ENCODE results near the gene MYO1B.
A peak's percentile ranks its signal among the peaks of the same experiment; 100 is the strongest.

MYO1B gene

DNA sequence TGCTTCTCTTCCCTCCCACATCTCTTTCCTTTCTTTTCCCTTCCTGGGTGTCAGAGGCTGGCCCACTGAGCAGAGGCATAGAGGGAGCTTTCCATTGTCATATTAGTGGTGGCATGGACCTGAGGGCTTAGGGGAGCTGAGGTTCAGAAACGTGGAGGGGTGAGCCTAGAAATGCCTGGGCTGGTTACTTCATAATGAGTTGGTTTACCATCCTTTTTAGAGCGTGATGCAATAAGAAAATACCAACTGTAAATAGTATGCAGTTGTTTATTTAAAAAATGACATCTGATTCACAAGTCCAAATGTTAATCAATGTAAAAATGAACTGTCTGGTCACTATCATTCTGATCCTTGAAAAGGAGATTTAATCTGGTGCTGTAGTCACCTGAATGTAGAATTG is 46.3 kb downstream of the MYO1B start:
- H3K27ac ChIP-seq: peak overlapping the region; percentile 25
- no peak for DNase-seq (ENCODE audit: low read depth, low spot score)

DNA sequence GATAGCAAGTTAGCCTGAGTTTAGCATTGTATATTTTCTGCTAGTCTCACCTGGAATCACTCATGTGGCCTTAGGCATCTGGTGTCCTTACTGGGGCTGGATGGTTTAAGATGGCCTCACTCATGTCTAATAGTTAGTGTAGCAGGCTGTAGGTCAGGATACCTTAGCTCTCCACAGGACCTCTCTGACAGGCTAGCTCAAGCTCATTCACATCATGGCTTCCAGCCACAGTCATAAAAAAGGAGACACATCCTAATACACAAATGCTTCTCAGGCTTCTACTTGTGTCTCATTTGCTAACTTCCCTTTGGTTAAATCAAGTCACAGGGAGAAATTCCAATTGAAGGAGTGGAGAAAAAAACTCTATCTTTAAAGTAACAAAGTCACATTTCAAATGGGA is 47.7 kb downstream of the MYO1B start:
- no peak for DNase-seq (ENCODE audit: low read depth, low spot score)
- H3K27ac ChIP-seq: no peak overlapping the region

DNA sequence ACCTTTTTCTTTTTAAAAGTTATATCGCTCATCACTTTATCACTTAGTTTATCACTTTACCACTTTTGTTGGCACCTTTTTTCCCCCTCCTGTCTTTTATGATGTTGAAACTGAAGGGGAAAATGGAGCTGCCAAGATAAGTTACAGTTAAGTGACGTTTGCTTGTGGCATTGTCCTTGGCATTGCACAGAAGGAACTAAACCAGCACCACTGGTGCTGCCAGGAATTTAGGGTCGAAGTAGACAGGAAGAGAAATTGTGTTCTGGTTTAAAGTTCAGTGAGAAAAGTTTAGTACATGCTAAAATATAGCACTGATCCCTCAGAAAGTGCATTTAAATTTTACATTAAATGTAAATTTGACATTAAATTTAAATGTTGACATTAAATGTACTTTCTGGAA is 49.9 kb downstream of the MYO1B start:
- no peak for DNase-seq (ENCODE audit: low read depth, low spot score)
- H3K27ac ChIP-seq: peak overlapping the region; percentile 2

DNA sequence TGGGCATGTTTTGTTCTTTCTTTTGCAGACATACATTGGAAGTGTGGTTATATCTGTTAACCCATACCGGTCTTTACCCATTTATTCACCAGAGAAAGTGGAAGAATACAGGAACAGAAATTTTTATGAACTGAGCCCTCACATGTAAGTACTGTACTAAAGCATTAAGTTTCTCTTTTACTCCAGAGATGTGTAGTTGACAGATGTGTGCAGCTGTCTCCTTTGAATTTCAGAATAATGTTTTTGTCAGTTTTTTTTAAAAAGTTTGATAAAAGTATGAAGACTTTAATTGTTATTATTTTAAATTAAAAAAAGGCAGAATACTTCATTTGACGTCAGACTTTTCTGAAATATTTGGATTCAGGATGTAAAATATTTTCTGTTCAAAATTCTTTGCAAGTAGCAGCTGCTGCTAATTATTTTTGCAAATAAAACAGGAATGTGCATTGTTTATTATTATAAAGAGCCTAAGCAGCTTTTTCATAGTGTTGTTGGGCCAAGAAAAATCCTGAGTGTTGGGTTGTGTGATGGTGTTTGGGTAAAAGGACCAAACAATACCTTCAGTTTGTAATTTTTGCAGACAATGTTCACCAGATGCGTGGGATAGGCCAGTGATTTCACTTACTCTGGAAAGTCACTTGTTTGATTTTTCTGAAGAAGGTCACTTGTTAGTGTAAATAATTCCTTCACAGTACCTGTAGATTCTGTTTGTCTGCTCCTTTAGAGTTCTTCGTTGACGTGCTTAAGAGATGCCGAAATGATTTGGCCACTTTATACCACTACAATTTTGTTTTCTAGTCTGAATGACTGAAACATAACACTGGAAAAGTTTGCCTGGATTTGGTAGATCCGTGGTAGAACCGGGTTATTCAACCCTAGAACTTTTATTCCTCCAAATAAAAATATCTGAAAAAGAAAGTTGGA is 51.1 kb downstream of the MYO1B start:
- no peak for DNase-seq (ENCODE audit: low read depth, low spot score)

DNA sequence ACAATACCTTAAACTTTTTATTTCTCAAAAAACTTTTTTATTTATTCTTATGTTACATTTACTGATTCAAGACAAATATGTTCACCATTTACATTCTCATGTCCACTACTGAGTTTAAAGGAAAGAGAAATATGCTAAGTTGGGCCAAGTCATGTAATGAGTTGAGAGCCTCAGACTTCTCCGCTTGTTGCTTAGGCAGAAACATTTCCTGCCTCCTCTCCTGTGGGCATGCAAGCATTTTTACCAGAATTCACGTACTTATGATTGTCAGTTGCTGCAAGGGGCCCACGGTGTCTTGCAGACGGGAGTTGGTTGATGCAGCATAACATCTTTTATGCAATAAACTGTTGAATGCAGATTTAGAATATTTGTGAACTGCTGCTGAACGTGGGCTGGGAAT is 51.8 kb downstream of the MYO1B start:
- H3K27ac ChIP-seq: no peak overlapping the region
- no peak for DNase-seq (ENCODE audit: low read depth, low spot score)

More for the DNA sequence above, 51.1 kb downstream of the MYO1B start:
- H3K27ac ChIP-seq: no peak overlapping the region

DNA sequence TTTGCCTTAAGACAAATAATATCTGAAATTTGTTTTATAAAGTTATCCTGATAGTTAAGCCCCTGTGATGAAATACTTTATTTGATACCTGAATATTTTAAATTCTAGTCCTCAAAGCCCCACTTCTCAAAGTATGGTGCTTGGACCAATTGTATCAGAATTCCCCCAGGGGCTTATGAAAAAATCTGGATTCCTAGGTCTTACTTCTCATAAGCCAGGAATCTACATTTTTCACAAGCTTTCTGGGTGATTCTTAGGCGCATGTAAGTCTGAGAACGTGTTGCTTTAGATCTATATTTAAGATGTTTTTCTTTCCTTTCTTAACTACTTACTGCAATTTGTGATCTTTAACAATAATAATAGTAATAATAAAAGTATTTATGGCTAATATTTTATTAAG is 53.1 kb downstream of the MYO1B start:
- H3K27ac ChIP-seq: no peak overlapping the region
- DNase-seq (ENCODE audit: low read depth, low spot score): no peak

DNA sequence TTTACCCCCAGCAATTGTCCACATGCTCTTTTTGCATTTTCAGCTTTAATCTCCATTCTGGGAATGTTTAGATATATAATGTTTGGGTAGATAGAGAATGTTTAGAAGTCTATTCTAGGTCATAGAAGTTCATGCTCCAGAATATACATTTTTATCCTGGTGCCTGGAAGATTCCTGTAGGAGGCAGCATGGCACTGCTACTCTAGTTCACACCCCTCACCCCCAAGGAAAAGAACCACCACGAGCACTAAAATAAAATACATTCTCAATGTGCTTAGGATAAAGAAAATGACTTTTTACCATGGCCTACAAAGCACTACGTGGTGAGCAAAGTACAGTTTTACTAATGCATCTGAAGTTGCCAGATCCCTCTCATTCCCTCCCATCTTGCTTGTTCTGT is 53.8 kb downstream of the MYO1B start:
- no peak for DNase-seq (ENCODE audit: low read depth, low spot score)
- H3K27ac ChIP-seq: no peak overlapping the region

DNA sequence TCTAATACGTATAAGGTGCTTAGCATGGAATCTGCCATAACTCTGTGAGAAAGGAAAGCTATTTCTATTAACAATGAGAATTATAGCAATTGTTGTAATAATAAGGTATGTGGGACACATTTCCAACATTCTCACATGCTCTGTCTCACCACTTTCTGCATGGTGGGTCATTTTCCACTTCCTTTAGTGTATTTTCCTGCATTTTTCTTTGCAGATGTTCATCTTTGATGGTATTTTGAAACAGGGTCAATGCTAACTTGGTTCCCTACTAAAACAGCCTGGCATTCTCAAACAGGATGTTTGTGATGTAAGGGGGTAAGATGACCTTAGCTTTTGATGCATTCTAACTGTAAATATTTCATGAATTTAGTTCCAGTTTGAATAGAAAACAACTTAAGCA is 54.7 kb downstream of the MYO1B start:
- H3K27ac ChIP-seq: no peak overlapping the region
- DNase-seq (ENCODE audit: low read depth, low spot score): no peak

DNA sequence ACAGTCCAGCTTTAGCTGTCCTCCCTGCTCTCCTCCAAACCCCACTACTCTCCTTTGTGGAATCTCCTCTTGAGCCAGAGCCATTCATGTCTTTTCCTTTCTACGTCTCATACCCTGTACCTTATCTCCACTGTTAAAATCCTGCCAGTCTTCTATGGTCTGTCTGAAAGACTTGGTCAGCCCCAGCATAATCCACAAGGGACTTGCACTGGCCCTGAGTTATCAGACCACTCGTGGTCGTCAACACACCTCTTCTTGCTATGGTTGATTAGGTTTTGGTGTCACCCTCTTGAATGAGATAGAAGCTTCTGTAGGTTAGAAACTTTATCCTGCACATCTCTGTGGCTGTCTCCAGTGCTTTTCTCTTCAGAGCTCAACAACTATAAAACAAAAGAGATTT is 56.8 kb downstream of the MYO1B start:
- DNase-seq (ENCODE audit: low read depth, low spot score): no peak
- peak overlapping the region; percentile 86 for H3K27ac ChIP-seq

DNA sequence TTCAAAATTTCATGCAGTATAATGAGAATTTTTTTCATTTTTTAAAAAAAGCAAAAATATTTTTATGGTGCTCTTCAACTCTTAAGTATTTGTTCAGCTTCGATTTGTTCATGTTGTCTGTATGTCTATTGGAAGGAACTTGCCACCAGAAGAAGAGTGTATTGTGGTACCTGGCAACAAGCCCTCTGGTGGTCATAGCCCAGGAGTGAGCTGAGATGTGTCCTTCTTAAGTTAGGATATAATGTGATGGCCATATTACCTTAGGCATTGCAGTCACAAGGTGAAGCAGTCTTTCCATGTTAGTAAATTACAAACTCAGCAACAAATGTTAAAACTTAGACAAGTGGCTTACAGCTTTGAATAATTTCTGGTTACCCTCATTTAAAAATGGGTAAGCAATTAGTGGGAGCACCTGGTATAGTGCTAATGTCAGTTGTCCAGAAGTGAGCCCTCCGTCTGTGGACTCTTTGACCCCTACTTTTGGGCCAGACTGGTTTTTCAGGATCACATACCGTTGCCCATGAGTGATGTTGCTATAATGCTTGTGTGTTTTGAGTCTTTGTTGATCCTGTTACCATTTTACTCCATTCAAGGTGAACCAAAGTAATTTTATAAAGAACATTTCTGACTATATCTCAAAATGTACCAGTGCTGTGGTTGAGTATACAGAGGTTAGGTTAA is 57.4 kb downstream of the MYO1B start:
- H3K27ac ChIP-seq: peak overlapping the region; percentile 86
- no peak for DNase-seq (ENCODE audit: low read depth, low spot score)

DNA sequence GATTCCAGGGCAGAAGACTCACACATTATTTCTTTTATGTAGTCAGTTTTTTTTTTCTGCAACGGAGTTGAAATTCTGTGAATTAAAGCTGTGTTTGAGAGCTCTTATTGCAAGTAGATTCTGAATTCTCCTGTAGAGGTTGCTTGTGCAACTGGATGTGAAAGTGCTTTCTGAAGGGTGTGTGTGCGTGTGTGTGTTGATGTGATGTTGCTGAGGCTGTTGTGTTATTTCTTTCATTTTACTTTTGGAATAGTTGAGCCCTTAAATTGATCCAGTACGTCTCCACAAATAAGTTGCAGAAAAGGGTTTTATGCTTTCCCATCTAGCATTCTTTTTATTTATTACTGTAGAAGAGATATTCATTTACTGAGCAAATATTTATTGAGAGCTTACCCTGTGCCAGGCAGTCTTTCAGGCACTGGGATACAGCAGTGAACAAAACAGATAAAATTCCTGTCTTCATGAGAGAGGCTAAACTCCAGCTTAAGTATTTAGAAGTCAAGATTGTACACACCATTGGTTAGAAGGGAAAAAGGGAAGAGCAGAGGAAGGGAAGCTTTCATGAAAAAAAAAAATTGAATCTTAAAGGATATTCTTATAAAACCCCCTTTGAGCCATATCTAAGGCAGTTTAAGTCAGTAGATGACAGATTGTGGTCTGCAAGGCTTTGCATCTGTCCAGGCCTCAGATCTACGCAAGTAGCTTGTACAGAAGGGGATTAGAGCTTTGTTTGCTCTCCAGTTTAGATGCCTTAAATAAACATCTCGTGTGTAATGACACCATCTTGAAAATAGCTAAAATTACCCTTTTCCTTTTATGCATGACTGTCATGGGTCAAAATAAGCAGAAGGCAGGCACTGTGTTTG is 58.2 kb downstream of the MYO1B start:
- H3K27ac ChIP-seq: peak overlapping the region; percentile 86
- no peak for DNase-seq (ENCODE audit: low read depth, low spot score)

DNA sequence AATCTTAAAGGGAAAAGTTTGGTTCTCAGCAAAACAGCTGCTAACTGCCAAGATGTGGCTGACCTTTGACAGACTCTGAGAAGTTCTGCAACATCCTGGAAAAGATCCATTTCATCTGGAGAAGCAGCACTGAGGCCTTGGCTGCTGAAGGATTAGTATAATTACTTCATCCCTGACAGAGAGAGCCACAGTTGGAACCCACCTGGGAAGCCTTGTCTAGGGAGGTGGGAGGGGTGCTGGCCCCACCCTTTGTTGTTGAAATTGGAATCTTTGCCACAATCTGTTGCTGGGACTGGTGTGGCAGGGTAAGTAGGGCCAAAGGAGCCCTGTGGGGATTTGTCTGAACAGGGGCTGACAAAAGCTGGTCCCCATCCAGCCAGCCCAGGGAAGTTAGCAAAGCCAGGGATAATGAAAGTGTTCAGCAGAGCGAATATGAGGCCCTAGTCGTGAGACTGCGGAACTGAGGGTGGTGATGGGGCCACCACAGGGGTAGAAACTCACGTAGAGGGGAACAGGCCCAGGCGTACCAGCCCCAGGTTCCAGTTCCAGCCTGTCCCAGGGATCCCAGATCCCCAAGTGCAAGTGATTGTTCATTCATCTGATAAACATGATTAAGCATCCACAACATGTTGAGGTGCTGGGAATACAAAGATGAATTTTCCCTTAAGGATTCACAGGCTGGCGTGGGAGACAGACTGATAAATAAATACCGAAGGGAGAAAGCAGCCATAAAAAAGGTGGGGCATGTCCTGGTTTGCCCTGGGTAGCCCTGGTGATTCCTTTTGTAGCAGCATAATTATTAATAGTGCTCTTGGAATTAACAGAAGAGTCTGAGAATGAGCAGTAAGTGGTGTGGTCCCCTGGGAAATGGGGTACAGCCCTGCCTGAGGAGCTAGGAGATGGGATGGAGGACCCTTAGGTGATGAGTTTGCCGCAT is 60.0 kb downstream of the MYO1B start:
- peak; percentile 89 for DNase-seq (ENCODE audit: low read depth, low spot score)
- H3K27ac ChIP-seq: peak overlapping the region; percentile 86

DNA sequence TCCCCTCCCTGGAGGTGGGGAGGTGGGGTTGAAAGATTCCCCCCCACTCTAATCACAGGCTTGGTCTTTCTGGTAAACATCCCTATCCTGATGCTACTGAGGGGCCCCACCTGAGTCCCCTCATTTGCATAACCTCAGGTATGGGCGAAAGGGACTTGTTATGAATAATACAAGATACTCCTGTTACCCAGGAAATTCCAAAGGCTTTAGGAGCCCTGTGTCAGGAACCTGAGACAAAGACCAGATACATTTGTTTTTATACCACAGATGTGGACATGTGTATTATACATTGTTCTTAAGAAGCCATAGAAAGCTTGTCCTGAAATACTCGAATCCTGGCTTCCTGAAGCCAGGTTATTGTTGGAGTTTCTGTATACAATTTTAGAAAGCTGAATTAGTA is 62.8 kb downstream of the MYO1B start:
- peak overlapping the region; percentile 86 for H3K27ac ChIP-seq
- no peak for DNase-seq (ENCODE audit: low read depth, low spot score)

DNA sequence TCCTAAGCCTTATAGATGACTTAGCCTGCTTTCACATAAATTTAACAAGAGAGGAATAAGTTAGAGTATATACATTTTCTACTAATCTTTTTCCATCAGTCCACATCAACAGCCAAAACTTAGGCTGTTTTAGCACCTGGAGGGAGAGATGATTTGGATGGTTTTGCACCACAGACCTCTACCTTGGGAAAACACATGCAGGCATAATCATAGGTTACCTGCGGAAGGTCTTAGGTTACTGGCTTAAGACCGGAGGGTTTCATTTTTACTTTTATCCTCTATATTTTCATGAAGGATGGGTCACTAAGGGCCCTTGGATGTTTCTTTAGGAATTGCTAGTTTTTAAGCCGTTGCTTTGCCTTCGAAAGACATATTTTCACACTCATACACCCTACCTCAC is 66.0 kb downstream of the MYO1B start:
- peak overlapping the region; percentile 93 for H3K27ac ChIP-seq
- no peak for DNase-seq (ENCODE audit: low read depth, low spot score)

DNA sequence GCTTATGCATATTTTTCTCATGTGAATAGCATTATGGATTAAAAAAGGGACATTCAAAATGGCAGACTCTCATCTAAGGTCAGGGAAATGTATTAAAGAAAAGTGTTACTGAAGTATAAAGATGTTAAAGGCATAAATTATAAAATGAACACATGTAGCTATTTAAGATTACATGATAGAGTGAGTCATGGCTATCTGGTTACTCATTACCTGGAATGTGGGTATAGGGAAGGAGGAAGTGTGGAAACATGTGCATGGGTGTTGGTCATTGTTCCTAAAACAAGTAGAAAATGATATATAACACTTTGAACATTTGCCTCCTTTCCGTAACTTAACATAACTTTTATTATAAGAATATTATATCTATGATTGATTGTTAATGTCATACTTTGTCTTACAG is 66.4 kb downstream of the MYO1B start:
- DNase-seq (ENCODE audit: low read depth, low spot score): peak; percentile 77
- peak overlapping the region; percentile 93 for H3K27ac ChIP-seq

DNA sequence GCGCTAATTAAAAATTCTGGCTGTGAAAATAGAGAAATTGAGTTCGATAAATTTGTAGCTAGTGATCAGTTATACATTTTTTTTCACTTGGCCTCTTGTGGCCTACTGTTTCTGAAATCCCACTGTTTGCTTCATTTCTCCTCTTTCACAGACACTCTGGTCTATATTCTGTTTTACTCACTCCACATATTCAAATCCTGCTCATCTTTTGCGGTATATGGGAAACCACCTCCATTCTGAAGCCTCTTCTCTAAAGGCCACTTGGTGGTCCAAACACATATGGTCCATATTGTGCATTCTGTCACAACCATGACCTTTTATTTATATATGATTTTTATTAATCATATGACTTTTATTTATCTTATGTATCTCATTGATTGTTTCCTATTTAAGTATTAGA is 67.0 kb downstream of the MYO1B start:
- peak overlapping the region; percentile 93 for H3K27ac ChIP-seq
- no peak for DNase-seq (ENCODE audit: low read depth, low spot score)

DNA sequence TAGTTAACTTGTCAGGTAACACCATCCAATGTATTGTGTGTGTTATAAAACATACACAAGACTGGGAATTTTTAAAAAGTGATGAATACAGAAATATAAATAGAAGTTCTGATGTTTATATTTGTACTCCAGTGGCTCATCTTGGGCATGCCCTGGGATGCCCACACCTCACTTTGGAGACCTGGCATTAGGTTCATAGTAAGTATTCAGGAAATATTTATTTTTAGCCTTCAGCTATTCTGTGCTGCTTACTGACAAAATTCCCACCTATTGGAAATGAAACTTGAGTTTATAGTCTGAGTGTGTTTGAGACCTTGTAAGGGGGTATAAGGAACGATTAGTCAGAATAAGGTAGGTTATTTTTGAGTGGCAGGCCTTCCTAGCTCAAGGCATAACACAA is 67.5 kb downstream of the MYO1B start:
- DNase-seq (ENCODE audit: low read depth, low spot score): peak; percentile 54
- peak overlapping the region; percentile 93 for H3K27ac ChIP-seq

DNA sequence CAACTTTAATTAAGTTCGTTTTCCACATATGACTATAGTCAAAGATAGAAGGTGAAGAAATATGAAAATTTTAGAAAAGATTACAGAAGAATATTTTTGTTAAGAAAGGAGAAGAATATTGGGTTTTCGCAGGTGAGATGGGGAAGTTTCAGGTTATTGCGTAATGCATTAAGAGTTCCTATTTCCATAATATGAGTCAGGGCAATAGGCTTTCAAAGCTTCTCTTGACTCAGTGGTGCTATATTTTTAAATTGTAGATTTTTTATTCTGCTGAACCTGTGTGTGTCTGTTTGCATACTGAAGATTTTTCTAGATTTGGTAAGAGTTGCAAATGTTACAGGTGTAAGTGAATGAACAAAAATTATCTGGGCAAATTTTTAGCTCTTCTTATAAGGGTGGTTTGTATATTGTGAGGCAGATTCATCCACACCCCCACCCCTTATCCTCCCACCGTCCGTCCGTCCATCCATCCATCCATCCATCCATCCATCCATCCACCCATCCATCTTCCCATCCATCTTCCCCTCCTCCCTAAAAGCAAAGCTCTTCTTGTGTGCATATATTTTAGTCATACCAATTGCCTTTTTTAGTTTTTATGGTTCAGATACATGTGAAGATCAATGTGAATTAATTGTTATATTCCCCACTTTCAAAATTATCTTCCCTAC is 69.6 kb downstream of the MYO1B start:
- no peak for DNase-seq (ENCODE audit: low read depth, low spot score)
- peak overlapping the region; percentile 93 for H3K27ac ChIP-seq

DNA sequence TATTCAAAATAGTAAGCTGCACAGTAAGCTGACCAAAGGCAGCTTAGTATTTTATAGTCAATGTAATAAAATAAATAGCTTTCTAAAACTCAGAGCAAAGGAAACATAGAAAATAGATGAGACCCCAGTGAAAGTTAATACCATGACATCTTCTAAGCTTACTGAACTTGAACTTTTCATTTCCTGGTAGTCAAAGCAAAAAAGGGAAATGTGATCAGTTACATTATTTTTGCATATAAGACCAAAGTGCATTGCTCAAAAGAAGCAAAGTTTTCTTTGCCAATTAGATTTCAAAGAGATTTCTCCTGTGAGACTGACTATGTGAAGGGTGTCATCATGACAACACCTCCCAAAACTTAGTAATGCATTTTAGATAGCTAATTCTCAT is 70.2 kb downstream of the MYO1B start:
- peak overlapping the region; percentile 93 for H3K27ac ChIP-seq
- DNase-seq (ENCODE audit: low read depth, low spot score): no peak

Data from epithelial cell of prostate (primary cell).